NCI-H2081 treated with DMSO at 0.1 percent for 48 hours (cell line): ENCODE results near the gene TAF1B.
"Not testable (repeated sequence)": the region's sequence is repeated elsewhere in the genome, so short reads cannot be mapped to it uniquely, and the experiment has no call there.

Experiments
- DNase-seq: peaks from one replicate; lab custom pipeline; 2025; lab: John Stamatoyannopoulos, UW

TAF1B gene

GRCh38 chr2:9832586-9832985 is 10.7 kb upstream of the TAF1B start:
- no peak for DNase-seq

- not testable (repeated sequence) for DNase-seq
Observed at GRCh38 chr2:9835068-9835467, 8.2 kb upstream of the TAF1B start.

- DNase-seq, result no peak
Observed at GRCh38 chr2:9836074-9836473, 7.2 kb upstream of the TAF1B start.

GRCh38 chr2:9836517-9836916 is 6.8 kb upstream of the TAF1B start:
- no peak for DNase-seq

- no peak for DNase-seq
Observed at GRCh38 chr2:9837451-9837850, 5.8 kb upstream of the TAF1B start.

GRCh38 chr2:9838391-9838790 is 4.9 kb upstream of the TAF1B start:
- no peak for DNase-seq

- DNase-seq, result no peak
Observed at GRCh38 chr2:9842487-9843228, 616 bp upstream of the TAF1B start.

GRCh38 chr2:9844036-9844483 is 786 bp downstream of the TAF1B start:
- DNase-seq, result no peak

- no peak for DNase-seq
Observed at GRCh38 chr2:9844576-9844975, 1.3 kb downstream of the TAF1B start.

GRCh38 chr2:9846554-9846953 is 3.3 kb downstream of the TAF1B start:
- no peak for DNase-seq

GRCh38 chr2:9847140-9847539 is 3.9 kb downstream of the TAF1B start:
- DNase-seq, result no peak

GRCh38 chr2:9852881-9853280 is 9.6 kb downstream of the TAF1B start:
- no peak for DNase-seq

GRCh38 chr2:9857814-9858729 is 14.8 kb downstream of the TAF1B start:
- no peak for DNase-seq

- DNase-seq, result no peak
Observed at GRCh38 chr2:9858730-9859068, 15.4 kb downstream of the TAF1B start.

- not testable (repeated sequence) for DNase-seq
Observed at GRCh38 chr2:9860922-9861580, 17.8 kb downstream of the TAF1B start.

GRCh38 chr2:9867881-9868280 is 24.6 kb downstream of the TAF1B start:
- no peak for DNase-seq

GRCh38 chr2:9873337-9873736 is 30.1 kb downstream of the TAF1B start:
- DNase-seq, result no peak

- no peak for DNase-seq
Observed at GRCh38 chr2:9877026-9877425, 33.8 kb downstream of the TAF1B start.

- DNase-seq, result no peak
Observed at GRCh38 chr2:9877726-9878125, 34.5 kb downstream of the TAF1B start.

GRCh38 chr2:9879455-9880194 is 36.4 kb downstream of the TAF1B start:
- DNase-seq, result no peak

GRCh38 chr2:9883897-9884296 is 40.6 kb downstream of the TAF1B start:
- no peak for DNase-seq

- no peak for DNase-seq
Observed at GRCh38 chr2:9884436-9884835, 41.2 kb downstream of the TAF1B start.
